OCI-M1 (cell line): Measurements from ENCODE around the gene LRRC4C.

Experiments
- DNase-seq: peaks from one replicate; lab custom pipeline; 2025; lab: John Stamatoyannopoulos, UW

LRRC4C gene

GRCh38 chr11:40376331-40376730 is 1083.1 kb downstream of the LRRC4C start:
- DNase-seq: no peak

- DNase-seq: no peak
Observed at GRCh38 chr11:40370821-40371616, 1088.4 kb downstream of the LRRC4C start.

- DNase-seq: peak; percentile 10
Observed at GRCh38 chr11:40360206-40360798, 1099.2 kb downstream of the LRRC4C start.

GRCh38 chr11:40354121-40354520 is 1105.3 kb downstream of the LRRC4C start:
- no peak for DNase-seq

DNA sequence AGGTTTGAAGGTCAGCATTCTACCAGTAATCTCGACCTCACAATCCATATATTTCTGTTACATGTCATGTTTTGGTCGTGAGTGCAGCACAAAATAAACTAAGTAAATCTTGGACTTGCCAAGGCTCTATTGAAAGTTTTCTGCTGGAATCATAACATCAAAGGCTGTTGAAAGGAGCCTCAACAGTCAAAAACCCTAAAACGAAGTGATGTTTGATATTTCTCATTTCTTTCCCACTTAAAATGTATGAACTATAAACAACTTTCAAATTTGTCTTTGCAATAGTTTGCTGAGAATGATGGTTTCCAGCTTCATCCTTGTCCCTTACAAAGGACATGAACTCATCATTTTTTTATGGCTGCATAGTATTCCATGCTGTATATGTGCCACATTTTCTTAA is 1118.5 kb downstream of the LRRC4C start:
- DNase-seq: no peak

DNA sequence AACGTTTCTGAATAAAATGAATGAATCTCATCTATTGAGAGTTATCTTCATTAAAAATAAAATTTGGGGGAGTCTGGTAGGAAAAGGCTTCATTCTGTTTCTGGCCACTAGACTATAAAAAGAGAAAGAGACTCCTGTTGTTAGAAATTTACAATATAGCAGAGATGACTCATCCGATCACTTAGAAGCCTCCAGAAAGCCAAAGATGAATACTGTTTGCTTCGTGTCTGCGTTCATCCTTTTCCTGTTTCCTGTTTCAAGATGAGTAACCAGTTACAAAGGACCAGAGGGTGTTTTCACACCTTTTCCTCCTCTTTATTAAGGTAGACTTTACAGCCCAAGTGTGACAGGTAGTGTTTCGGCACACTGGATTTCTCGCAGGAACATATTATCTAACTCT is 1120.7 kb downstream of the LRRC4C start:
- DNase-seq: no peak

DNA sequence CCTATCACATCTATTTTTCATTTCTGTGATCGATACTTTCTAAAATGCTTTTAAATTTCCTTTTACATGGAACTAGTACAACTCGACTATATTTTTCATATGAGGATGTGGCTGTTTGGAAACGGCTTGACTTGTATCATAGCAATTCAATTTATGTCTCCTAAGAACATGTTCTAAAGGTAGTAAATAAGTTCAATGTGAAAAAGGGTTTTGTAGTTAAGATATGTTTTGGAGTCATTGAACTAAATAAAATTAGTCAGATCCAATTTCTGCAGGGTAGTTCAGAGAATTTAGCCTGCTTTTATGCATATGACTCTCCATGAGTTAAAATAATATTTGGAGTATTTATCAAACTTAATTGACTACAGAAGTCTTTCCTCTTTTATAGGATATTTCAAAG is 1121.4 kb downstream of the LRRC4C start:
- DNase-seq: no peak

DNA sequence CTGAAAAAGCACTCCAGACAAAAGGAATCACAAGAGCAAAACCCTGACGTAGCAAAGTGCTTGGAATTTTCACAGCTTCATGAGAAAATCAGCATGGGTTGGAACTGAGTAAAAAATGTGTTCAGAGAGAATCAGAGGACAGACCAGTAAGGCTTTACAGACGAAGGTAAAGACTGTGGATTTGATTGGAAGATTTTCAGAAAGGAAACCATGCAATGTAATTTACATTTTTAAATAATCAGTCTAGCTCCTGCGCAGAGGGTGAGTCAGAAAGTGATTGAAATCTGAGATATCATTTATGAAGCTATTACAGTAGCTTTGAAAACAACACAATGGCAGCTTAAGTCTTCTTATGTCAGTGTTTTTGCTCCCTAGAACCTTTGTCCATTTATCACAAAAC is 1122.3 kb downstream of the LRRC4C start:
- no peak for DNase-seq

GRCh38 chr11:40328890-40329614 is 1130.4 kb downstream of the LRRC4C start:
- DNase-seq: no peak

DNA sequence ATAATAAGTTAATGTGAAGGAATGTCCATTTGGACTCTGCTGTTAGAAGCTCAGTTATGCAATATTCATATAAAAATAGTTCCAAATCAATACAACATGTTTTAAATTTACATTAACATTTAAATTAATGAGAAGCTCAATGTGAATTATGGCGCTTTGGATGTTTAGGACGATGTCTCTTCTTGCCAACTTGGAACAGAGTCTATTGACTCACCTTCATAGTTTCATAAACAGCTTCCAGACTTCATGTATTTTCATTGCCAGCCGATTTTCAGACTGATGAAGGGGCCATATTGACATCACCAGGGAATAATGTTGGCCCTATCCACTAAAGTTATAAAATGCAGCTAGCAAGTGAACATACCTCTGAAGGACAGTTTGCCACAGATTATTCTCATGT is 1136.2 kb downstream of the LRRC4C start:
- DNase-seq: no peak

DNA sequence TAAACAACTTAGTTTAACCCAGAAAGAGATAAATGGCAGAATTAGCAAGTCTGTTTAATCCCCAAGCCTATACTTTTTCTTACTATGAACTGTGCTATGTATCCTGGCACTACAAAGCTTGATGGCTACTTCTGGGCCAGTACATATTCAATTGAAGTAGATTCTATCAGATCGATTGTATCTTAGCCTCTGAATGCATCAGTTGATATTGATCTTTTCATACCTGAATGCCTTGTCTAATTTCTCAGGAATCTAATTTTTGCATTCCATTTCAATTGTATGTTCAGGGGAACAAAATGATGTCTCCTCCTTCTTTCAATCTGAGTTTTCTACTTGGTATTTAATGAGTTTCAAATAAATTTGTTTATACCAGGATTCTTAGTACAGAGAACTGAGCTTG is 1137.9 kb downstream of the LRRC4C start:
- DNase-seq: no peak

GRCh38 chr11:40316171-40316570 is 1143.3 kb downstream of the LRRC4C start:
- DNase-seq: no peak

GRCh38 chr11:40315122-40315521 is 1144.3 kb downstream of the LRRC4C start:
- DNase-seq: no peak

GRCh38 chr11:40314327-40314726 is 1145.1 kb downstream of the LRRC4C start:
- DNase-seq: no peak

GRCh38 chr11:40306938-40307548 is 1152.4 kb downstream of the LRRC4C start:
- peak; percentile 53 for DNase-seq

- no peak for DNase-seq
Observed at GRCh38 chr11:40302669-40303068, 1156.8 kb downstream of the LRRC4C start.

- no peak for DNase-seq
Observed at GRCh38 chr11:40295466-40295865, 1164.0 kb downstream of the LRRC4C start.

GRCh38 chr11:40294741-40295140 is 1164.7 kb downstream of the LRRC4C start:
- peak; percentile 7 for DNase-seq

- no peak for DNase-seq
Observed at GRCh38 chr11:40294349-40294735, 1165.1 kb downstream of the LRRC4C start.

DNA sequence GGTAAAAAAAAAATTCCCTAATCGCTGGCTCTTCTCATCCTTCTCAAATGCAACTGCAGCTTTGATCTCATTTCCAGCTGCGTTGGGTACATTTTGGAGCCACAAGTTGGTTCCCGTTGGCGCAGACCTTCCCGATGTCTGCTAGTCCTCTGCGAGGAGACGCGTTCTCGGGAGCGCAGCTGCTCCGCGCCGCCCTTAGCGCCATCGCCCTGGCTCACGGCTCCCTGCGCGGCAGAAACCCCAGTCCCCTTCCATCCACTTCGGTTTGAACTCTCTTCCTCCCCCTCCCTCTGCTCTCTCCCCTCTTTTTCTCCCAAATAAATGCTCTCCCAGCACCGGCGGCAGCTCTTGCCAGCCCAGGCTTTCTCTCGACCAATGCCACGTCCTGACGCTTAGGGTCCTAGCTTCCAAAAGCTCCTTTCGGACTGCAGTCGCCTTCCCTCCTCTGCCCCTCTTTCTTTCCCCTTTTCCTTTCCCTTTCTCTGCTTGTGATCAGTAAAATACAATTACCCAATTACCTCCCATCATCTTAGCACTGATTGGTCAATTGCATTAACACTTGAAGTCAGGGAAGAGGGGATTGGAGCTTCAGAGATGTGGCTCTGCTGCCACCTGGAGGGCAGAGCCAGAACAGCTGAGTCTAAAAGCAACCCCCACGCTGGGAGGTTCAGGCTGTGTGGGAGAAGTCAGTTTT is 1165.7 kb downstream of the LRRC4C start:
- peak; percentile 87 for DNase-seq

GRCh38 chr11:40292721-40293508 is 1166.5 kb downstream of the LRRC4C start:
- DNase-seq: no peak
